HCT116 (cell line): ENCODE results near the gene MEIOB.

Experiments
- ATF3 ChIP-seq: IDR thresholded peaks from 2 replicates; pipeline ENCODE4 v1.6.1; 2012
- CTCF ChIP-seq, 3 experiments: fragments of 200-600 bp in 1 of 3; sonication (generic) in 1 of 3; IDR thresholded peaks in 2 of 3; conservative IDR thresholded peaks in 1 of 3; 2 replicates each; pipeline ENCODE4 v1.5.1; 2012 to 2017; ENCODE audit warnings: low read depth in 2 of 3, low read length in 2 of 3, antibody characterized with exemption in 1 of 3, borderline replicate concordance in 1 of 3, control low read depth in 1 of 3, mild to moderate bottlenecking in 1 of 3, mixed read lengths in 1 of 3, mixed run types in 1 of 3, moderate library complexity in 1 of 3; ENCODE audit not compliant: insufficient read depth in 1 of 3
- EZH2 ChIP-seq: fragments of 200-600 bp; sonication (generic); IDR thresholded peaks from 2 replicates; pipeline ENCODE4 v1.6.1; 2017; ENCODE audit warnings: antibody characterized with exemption, mixed run types
- POLR2A ChIP-seq: IDR thresholded peaks from 2 replicates; pipeline ENCODE4 v1.7.0; 2011; ENCODE audit warnings: borderline replicate concordance; ENCODE audit not compliant: insufficient read depth, insufficient read length; ENCODE audit errors: extremely low read depth
- POLR2AphosphoS5 ChIP-seq: IDR thresholded peaks from 2 replicates; pipeline ENCODE4 v1.6.1; 2011; ENCODE audit warnings: mild to moderate bottlenecking, low read depth, low read length, moderate library complexity
- ZBTB33 ChIP-seq: IDR thresholded peaks from 2 replicates; pipeline ENCODE4 v1.6.1; 2011; ENCODE audit warnings: mild to moderate bottlenecking, low read length, moderate library complexity; ENCODE audit not compliant: insufficient replicate concordance; ENCODE audit errors: extremely low read depth

- no peak for TF ChIP-seq EZH2
- no peak for TF ChIP-seq CTCF (IDR thresholded peaks at IDR 0.05 in 2 of 3, conservative IDR thresholded peaks at IDR 0.05 in 1 of 3; ENCODE audit: borderline replicate concordance in 1 of 3, insufficient read depth in 1 of 3, low read depth in 2 of 3, low read length in 2 of 3)
- TF ChIP-seq POLR2AphosphoS5 = no peak
- no peak for TF ChIP-seq ZBTB33
- no peak for TF ChIP-seq ATF3
- TF ChIP-seq POLR2A = no peak
Observed at GRCh38 chr16:1911467-1912214, 39.7 kb upstream of the MEIOB start.
